Measurements from ENCODE around the gene WDR7. TPM values are rescaled to one million over a fixed set of nuclear protein-coding genes. Genes with fewer than 3 reads are reported as not detected.

Gene WDR7
- total and polyA plus RNA-seq, 2 of the 4 experiments (the other 2 are of a cell fraction), result 3.7 to 23.3 TPM

- Histone ChIP-seq H3K9ac (ENCODE audit: low read depth, low read length) (no peak overlapping the region), H3K9me1 (ENCODE audit: insufficient read depth, low read length) (no peaks in the 10 kb centered on the region), H3K18ac (ENCODE audit: low read depth, low read length) (no peak overlapping the region), H3K4me2 (ENCODE audit: low read depth, low read length) (no peak overlapping the region), H3K14ac (replicated peaks; ENCODE audit: low read depth, low read length) (no peak overlapping the region), H3K27ac (ENCODE audit: insufficient read depth, low read length) (no peak overlapping the region), H2BK5ac (ENCODE audit: low read depth, low read length, poor library complexity, severe bottlenecking) (no peak overlapping the region), H4K91ac (ENCODE audit: insufficient read depth, low read depth, low read length) (no peak overlapping the region), H3K36me3 (ENCODE audit: control insufficient read depth, insufficient read depth, low read length) (no peaks in the 10 kb centered on the region), H2BK15ac (ENCODE audit: low read depth, low read length) (no peak overlapping the region), H3K4me3 (ENCODE audit: insufficient read depth, low read depth, low read length) (no peak overlapping the region), H3K27me3 (ENCODE audit: control insufficient read depth, insufficient read depth, low read length) (no peaks in the 10 kb centered on the region; the same call in 1 of the 2 replicates), H4K20me1 (ENCODE audit: insufficient read depth, low read length) (no peaks in the 10 kb centered on the region), H3K56ac (ENCODE audit: extremely low read depth, insufficient read depth, low read length) (no peak overlapping the region), H2AK9ac (replicated peaks; ENCODE audit: low read depth, low read length, poor library complexity) (no peak overlapping the region), H2BK20ac (ENCODE audit: low read depth, low read length) (no peak overlapping the region), H2AFZ (replicated peaks; ENCODE audit: low read length, poor library complexity) (no peak overlapping the region), H4K8ac (ENCODE audit: low read depth in 2 of 2, low read length in 2 of 2) (no peak overlapping the region), H2BK120ac (ENCODE audit: low read depth, low read length) (no peak overlapping the region), H3K4me1 (ENCODE audit: control insufficient read depth, insufficient read depth, low read length) (no peaks in the 10 kb centered on the region), H4K5ac (ENCODE audit: low read depth, low read length) (no peak overlapping the region), H3K79me1 (ENCODE audit: low read depth in 1 of 2, low read length in 2 of 2) (no peaks in the 10 kb centered on the region), H2AK5ac (ENCODE audit: low read depth, low read length) (no peak overlapping the region), H3K9me3 (ENCODE audit: control insufficient read depth, insufficient read depth, low read length) (no peaks in the 10 kb centered on the region), H3K4ac (ENCODE audit: low read depth, low read length) (no peak overlapping the region), H3K23ac (ENCODE audit: low read depth, low read length) (no peak overlapping the region)
- intact Hi-C loops (cut with micrococcal nuclease) (no loop called here), in situ Hi-C loops (cut with MboI; ENCODE audit: low sequenced_read_pairs) (no loop called here), dilution Hi-C loops (cut with HindIII; ENCODE audit: low sequenced_read_pairs, unreplicated experiment) (no loop called here)
- CTCF ChIA-PET, result interaction anchor here (0.7 kb wide), 1 partner anchor 91 kb away, joined by 3 read pairs; no protein-coding TSS in a partner anchor
- DNase-seq (no peak), ATAC-seq (ENCODE audit: low read depth) (no peak)
- BruUV-seq (replicated peaks), result no TSS peak
- 60% methylated on average over 1 of the region's 2 CpGs; no CpG with 5 or more reads in 1 of the 2 experiments for WGBS, 2 experiments (ENCODE audit: extremely low coverage in 2 of 2, insufficient read length in 1 of 2)
- POLR2A ChIA-PET (ENCODE audit: unreplicated experiment), result no interaction called here
- no peak for TF ChIP-seq NFE2L2 (IDR thresholded peaks at IDR 0.05; ENCODE audit: low read depth, low read length)
- no peak for TF ChIP-seq MAZ (IDR thresholded peaks at IDR 0.05; ENCODE audit: borderline replicate concordance, low read depth, low read length)
- TF ChIP-seq RCOR1 (IDR thresholded peaks at IDR 0.05; ENCODE audit: insufficient replicate concordance, low read length), result no peak
- TF ChIP-seq RFX5 (IDR thresholded peaks at IDR 0.05; ENCODE audit: low read depth, low read length), result no peak
- no peak for TF ChIP-seq CHD1 (IDR thresholded peaks at IDR 0.05; ENCODE audit: low read depth, low read length)
- TF ChIP-seq SMC3 (IDR thresholded peaks at IDR 0.05; ENCODE audit: low read depth, low read length), result no peak
- TF ChIP-seq USF2 (IDR thresholded peaks at IDR 0.05; ENCODE audit: low read depth, low read length), result no peak
- TF ChIP-seq MXI1 (IDR thresholded peaks at IDR 0.05; ENCODE audit: borderline replicate concordance, low read depth, low read length), result no peak
- TF ChIP-seq CTCF (conservative IDR thresholded peaks at IDR 0.05; ENCODE audit: low read depth, low read length), result no peak
- TF ChIP-seq POLR2A (IDR thresholded peaks at IDR 0.05; ENCODE audit: low read depth, low read length), result no peak
Measured at GRCh38 chr18:57035590-57035989, 384.4 kb downstream of the WDR7 start.
